HepG2 (cell line): ENCODE measurements around the gene WDR26. TPM values are rescaled to one million over a fixed set of nuclear protein-coding genes. Genes with fewer than 3 reads are reported as not detected.

ENCODE experiments used
- ETV5 ChIP-seq: IDR thresholded peaks from 2 replicates; pipeline ENCODE4 v1.6.1; 2018; ENCODE audit warnings: missing biosample characterization, missing genetic modification reagents, inconsistent platforms, borderline replicate concordance
- GPN1 ChIP-seq: sonication (generic); formaldehyde crosslinking; IDR thresholded peaks from 2 replicates; pipeline ENCODE4 v1.5.1; 2020; ENCODE audit warnings: missing genetic modification reagents, borderline replicate concordance
- HNRNPLL ChIP-seq: fragments of 200-400 bp; formaldehyde crosslinking; IDR thresholded peaks from 2 replicates; pipeline ENCODE4 v1.6.1; 2017; ENCODE audit warnings: mild to moderate bottlenecking, low read depth, low read length; ENCODE audit not compliant: poor library complexity, severe bottlenecking
- MEF2D ChIP-seq: sonication (generic); formaldehyde crosslinking; IDR thresholded peaks from 2 replicates; pipeline ENCODE4 v1.5.1; 2020; ENCODE audit warnings: mild to moderate bottlenecking, missing genetic modification reagents
- MIXL1 ChIP-seq: IDR thresholded peaks from 2 replicates; pipeline ENCODE4 v1.6.1; 2016
- PRPF4 ChIP-seq: fragments of 200-400 bp; formaldehyde crosslinking; IDR thresholded peaks from 2 replicates; pipeline ENCODE4 v1.6.1; 2016; ENCODE audit warnings: low read length, low read depth; ENCODE audit not compliant: poor library complexity, severe bottlenecking
- TAF1 ChIP-seq: sonication (generic); formaldehyde crosslinking; IDR thresholded peaks from 2 replicates; pipeline ENCODE4 v1.4.0; 2020; ENCODE audit warnings: missing genetic modification reagents
- TSC22D2 ChIP-seq: sonication (generic); formaldehyde crosslinking; IDR thresholded peaks from 2 replicates; pipeline ENCODE4 v1.5.1; 2020; ENCODE audit warnings: missing genetic modification reagents, mild to moderate bottlenecking, borderline replicate concordance
- ZBTB20 ChIP-seq: sonication (generic); formaldehyde crosslinking; IDR thresholded peaks from 2 replicates; pipeline ENCODE4 v1.8.1; 2023; ENCODE audit warnings: missing genetic modification reagents, low read depth, mild to moderate bottlenecking, borderline replicate concordance
- ZFP36 ChIP-seq: fragments of 150-350 bp; IDR thresholded peaks from 2 replicates; pipeline ENCODE4 v1.6.1; 2018; ENCODE audit warnings: borderline replicate concordance, low read length, low read depth; ENCODE audit not compliant: partially characterized antibody
- ZFYVE20 ChIP-seq: sonication (generic); formaldehyde crosslinking; IDR thresholded peaks from 2 replicates; pipeline ENCODE4 v1.8.0; 2023; ENCODE audit warnings: low read depth, mild to moderate bottlenecking, moderate library complexity, missing genetic modification reagents, borderline replicate concordance
- ZNF460 ChIP-seq: sonication (generic); formaldehyde crosslinking; IDR thresholded peaks from 2 replicates; pipeline ENCODE4 v1.5.1; 2020; ENCODE audit warnings: missing genetic modification reagents, mild to moderate bottlenecking, borderline replicate concordance
- ZNF468 ChIP-seq: sonication (generic); formaldehyde crosslinking; IDR thresholded peaks from 2 replicates; pipeline ENCODE4 v1.8.0; 2022; ENCODE audit warnings: mild to moderate bottlenecking, moderate library complexity, missing genetic modification reagents
- ZNF747 ChIP-seq: sonication (generic); formaldehyde crosslinking; IDR thresholded peaks from 2 replicates; pipeline ENCODE4 v1.8.1; 2023; ENCODE audit warnings: missing genetic modification reagents, mild to moderate bottlenecking, borderline replicate concordance
- ZNF777 ChIP-seq: sonication (generic); formaldehyde crosslinking; IDR thresholded peaks from 2 replicates; pipeline ENCODE4 v1.4.0; 2020; ENCODE audit warnings: missing genetic modification reagents
- ZNF883 ChIP-seq: sonication (generic); formaldehyde crosslinking; IDR thresholded peaks from 2 replicates; pipeline ENCODE4 v1.5.1; 2020; ENCODE audit warnings: mild to moderate bottlenecking, missing genetic modification reagents; ENCODE audit errors: not compliant biosample characterization
- ZSCAN29 ChIP-seq: sonication (generic); formaldehyde crosslinking; conservative IDR thresholded peaks from 2 replicates; pipeline ENCODE4 v1.4.0; 2020; ENCODE audit warnings: mild to moderate bottlenecking, missing genetic modification reagents
- polyA plus RNA-seq, 8 experiments: library from polyadenylated mRNA; depleted of rRNA in 3 of 8; stranded (reverse) in 7 of 8; unstranded in 1 of 8; fragments of >200 nt; fragmentation: Illumina TruSeq in 4 of 8; extraction: Trizol in 4 of 8; gene quantifications; 2 replicates each; pipeline versions ENCODE4 v1.2.1 to v1.2.3, GENCODE V29; 2011 to 2016; ENCODE audit warnings: low read depth in 4 of 8, missing spikeins in 1 of 8, mixed read lengths in 1 of 8; ENCODE audit not compliant: insufficient read depth in 1 of 8
- total RNA-seq, 5 experiments: library from RNA; depleted of rRNA; stranded (reverse); fragments of >200 nt; fragmentation: Illumina TruSeq; extraction: Trizol; gene quantifications; 2 replicates each; pipeline ENCODE4 v1.2.3, GENCODE V29; 2016; ENCODE audit warnings: low read depth in 1 of 5
- TF ChIP-seq, protein P1 (sequence below): IDR thresholded peaks from 2 replicates; pipeline ENCODE4 v1.6.1; 2016; ENCODE audit warnings: missing genetic modification reagents, missing compliant biosample characterization
- TF ChIP-seq, protein P2 (sequence below), 2 experiments: sonication (generic) in 1 of 2; formaldehyde crosslinking in 1 of 2; IDR thresholded peaks; 2 replicates each; pipeline versions ENCODE4 v1.4.0 to v1.6.1; 2016 to 2020; ENCODE audit warnings: borderline replicate concordance in 1 of 2, low read depth in 1 of 2, mild to moderate bottlenecking in 1 of 2, missing genetic modification reagents in 1 of 2
- TF ChIP-seq, protein P3 (sequence below): sonication (generic); formaldehyde crosslinking; IDR thresholded peaks from 2 replicates; pipeline ENCODE4 v1.8.1; 2023; ENCODE audit warnings: mild to moderate bottlenecking, missing genetic modification reagents
- TF ChIP-seq, protein P4 (sequence below): sonication (generic); formaldehyde crosslinking; conservative IDR thresholded peaks from 2 replicates; pipeline ENCODE4 v1.4.0; 2020; ENCODE audit warnings: missing genetic modification reagents

WDR26 gene
- total and polyA plus RNA-seq, 2 of the 13 experiments (the other 11 are each of a cell fraction or from before 2014, with no cell fraction given) = 13.2 to 23.7 TPM

DNA sequence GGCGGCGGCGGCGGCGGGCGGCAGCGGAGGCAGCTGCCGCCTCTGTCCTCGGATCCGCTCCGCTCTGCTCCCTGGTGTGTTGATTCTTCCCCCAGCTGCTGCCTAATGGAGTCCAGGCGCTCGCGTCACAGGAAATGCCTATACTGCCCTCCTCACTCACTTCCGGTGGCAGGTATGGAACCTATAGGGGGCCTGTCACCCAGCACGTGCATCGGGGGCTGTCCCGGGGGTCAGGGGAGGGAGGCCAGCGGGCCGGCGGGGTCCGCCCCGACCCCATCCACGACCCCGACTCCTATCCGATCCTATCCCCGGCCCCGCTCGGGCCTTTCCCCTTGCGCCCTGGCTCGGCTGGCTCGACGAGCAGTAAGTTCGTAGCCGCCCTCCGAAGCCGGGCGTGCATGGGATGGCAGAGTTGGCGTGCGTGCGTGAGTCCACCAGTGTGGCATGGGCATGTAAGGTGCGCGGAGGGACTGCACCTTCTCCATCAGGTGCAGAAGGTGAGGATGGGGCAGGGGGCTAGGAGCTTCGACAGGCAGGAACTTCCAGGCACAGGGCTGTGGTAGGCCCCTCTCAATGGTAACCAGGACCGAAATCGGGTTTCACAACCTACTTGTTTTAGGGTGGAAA, at the start of gene WDR26 (continued):
- TF ChIP-seq MEF2D (CRISPR knock-in tag) (peak; percentile 50; the same call in 1 of the 2 replicates), TSC22D2 (peak; percentile 29; the same call in 1 of the 2 replicates), ZFP36 (no peak), TAF1 (peak; percentile 73), MIXL1 (CRISPR knock-in tag) (0 out of 2 replicates have a peak, but pooled peaks have one; percentile 35), ZBTB20 (CRISPR knock-in tag) (peak; percentile 100), ZSCAN29 (0 out of 2 replicates have a peak, but pooled peaks have one; percentile 32), ZNF460 (CRISPR knock-in tag) (no peak), GPN1 (CRISPR knock-in tag) (0 out of 2 replicates have a peak, but pooled peaks have one; percentile 36), HNRNPLL (peak; percentile 47), ZNF468 (CRISPR knock-in tag) (no peak), ZNF777 (no peak; the same call in 1 of the 2 replicates), ZFYVE20 (CRISPR knock-in tag) (no peak), ZNF747 (CRISPR knock-in tag) (peak; percentile 61; the same call in 1 of the 2 replicates), ETV5 (CRISPR knock-in tag) (peak; percentile 59; the same call in 1 of the 2 replicates), PRPF4 (no peak), ZNF883 (CRISPR knock-in tag) (no peak)
- TF ChIP-seq, protein P1, sequence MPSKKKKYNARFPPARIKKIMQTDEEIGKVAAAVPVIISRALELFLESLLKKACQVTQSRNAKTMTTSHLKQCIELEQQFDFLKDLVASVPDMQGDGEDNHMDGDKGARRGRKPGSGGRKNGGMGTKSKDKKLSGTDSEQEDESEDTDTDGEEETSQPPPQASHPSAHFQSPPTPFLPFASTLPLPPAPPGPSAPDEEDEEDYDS = peak; percentile 88
- TF ChIP-seq, protein P2, sequence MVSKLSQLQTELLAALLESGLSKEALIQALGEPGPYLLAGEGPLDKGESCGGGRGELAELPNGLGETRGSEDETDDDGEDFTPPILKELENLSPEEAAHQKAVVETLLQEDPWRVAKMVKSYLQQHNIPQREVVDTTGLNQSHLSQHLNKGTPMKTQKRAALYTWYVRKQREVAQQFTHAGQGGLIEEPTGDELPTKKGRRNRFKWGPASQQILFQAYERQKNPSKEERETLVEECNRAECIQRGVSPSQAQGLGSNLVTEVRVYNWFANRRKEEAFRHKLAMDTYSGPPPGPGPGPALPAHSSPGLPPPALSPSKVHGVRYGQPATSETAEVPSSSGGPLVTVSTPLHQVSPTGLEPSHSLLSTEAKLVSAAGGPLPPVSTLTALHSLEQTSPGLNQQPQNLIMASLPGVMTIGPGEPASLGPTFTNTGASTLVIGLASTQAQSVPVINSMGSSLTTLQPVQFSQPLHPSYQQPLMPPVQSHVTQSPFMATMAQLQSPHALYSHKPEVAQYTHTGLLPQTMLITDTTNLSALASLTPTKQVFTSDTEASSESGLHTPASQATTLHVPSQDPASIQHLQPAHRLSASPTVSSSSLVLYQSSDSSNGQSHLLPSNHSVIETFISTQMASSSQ (IDR thresholded peaks at IDR 0.05; ENCODE audit: low read depth) = no peak
- TF ChIP-seq, protein P2 (CRISPR knock-in tag; IDR thresholded peaks at IDR 0.05; ENCODE audit: borderline replicate concordance) = peak; percentile 32; the same call in 1 of the 2 replicates
- TF ChIP-seq, protein P3, sequence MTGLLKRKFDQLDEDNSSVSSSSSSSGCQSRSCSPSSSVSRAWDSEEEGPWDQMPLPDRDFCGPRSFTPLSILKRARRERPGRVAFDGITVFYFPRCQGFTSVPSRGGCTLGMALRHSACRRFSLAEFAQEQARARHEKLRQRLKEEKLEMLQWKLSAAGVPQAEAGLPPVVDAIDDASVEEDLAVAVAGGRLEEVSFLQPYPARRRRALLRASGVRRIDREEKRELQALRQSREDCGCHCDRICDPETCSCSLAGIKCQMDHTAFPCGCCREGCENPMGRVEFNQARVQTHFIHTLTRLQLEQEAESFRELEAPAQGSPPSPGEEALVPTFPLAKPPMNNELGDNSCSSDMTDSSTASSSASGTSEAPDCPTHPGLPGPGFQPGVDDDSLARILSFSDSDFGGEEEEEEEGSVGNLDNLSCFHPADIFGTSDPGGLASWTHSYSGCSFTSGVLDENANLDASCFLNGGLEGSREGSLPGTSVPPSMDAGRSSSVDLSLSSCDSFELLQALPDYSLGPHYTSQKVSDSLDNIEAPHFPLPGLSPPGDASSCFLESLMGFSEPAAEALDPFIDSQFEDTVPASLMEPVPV = peak; percentile 84; the same call in 1 of the 2 replicates
- TF ChIP-seq, protein P4, sequence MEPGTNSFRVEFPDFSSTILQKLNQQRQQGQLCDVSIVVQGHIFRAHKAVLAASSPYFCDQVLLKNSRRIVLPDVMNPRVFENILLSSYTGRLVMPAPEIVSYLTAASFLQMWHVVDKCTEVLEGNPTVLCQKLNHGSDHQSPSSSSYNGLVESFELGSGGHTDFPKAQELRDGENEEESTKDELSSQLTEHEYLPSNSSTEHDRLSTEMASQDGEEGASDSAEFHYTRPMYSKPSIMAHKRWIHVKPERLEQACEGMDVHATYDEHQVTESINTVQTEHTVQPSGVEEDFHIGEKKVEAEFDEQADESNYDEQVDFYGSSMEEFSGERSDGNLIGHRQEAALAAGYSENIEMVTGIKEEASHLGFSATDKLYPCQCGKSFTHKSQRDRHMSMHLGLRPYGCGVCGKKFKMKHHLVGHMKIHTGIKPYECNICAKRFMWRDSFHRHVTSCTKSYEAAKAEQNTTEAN (CRISPR knock-in tag) = no peak
